GM12878 (cell line): Measurements from ENCODE around the gene SFXN5. TPM values are rescaled to one million over a fixed set of nuclear protein-coding genes. Genes with fewer than 3 reads are reported as not detected.

Experiments used
- ATAC-seq: fragments of 200-7000 bp; cut with Tn5 transposase; 3 replicates; pipeline ENCODE4 v1.9.1; 2020; ENCODE audit warnings: mild to moderate bottlenecking, moderate library complexity
- BruUV-seq: library from RNA; stranded (reverse); fragments of 400-500 nt; replicated peaks from 2 replicates; lab custom pipeline; 2021; lab: Mats Ljungman, UMichigan
- CTCF ChIA-PET: fragments of 300-600 bp; sonication (Branson Sonifier 250); formaldehyde crosslinking; extraction: SDS; loops from one replicate; lab custom pipeline; 2021; ENCODE audit warnings: inconsistent platforms; lab: Yijun Ruan, JAX
- POLR2A ChIA-PET: fragments of 350-600 bp; formaldehyde crosslinking; extraction: SDS; loops from one replicate; lab custom pipeline; 2021; ENCODE audit warnings: inconsistent platforms; lab: Charles Lee
- RAD21 ChIA-PET: fragments of 300-600 bp; sonication (Branson Sonifier 250); formaldehyde crosslinking; loops from one replicate; lab custom pipeline; 2023; ENCODE audit warnings: antibody characterized with exemption; ENCODE audit not compliant: unreplicated experiment; lab: Charles Lee
- SMC1A ChIA-PET: fragments of 300-600 bp; sonication (Branson Sonifier 250); formaldehyde crosslinking; loops from one replicate; lab custom pipeline; 2023; ENCODE audit not compliant: unreplicated experiment, uncharacterized antibody; lab: Charles Lee
- DNase-seq: peaks from one replicate; pipeline ENCODE4 v3.0.0-alpha.2; 2011; ENCODE audit warnings: low read depth, low spot score
- FAIRE-seq: peaks from 3 replicates; lab custom pipeline; 2011; peaks lifted over from hg19 to GRCh38; lab: Jason Lieb, UNC
- H2AFZ ChIP-seq: 2 replicates; pipeline ENCODE4 v1.6.0; 2011; ENCODE audit warnings: low read depth, low read length, control low read depth; ENCODE audit not compliant: control insufficient read depth
- H3K27ac ChIP-seq: 2 replicates; pipeline ENCODE4 v1.5.1; 2011; ENCODE audit warnings: control low read depth; ENCODE audit not compliant: control insufficient read depth, insufficient read depth
- H3K27me3 ChIP-seq, 2 experiments: replicated peaks in 1 of 2; 2 replicates each; pipeline versions ENCODE4 v1.6.0 to v1.6.1; 2011; ENCODE audit warnings: low read length in 1 of 2; ENCODE audit not compliant: control insufficient read depth in 2 of 2, insufficient read depth in 2 of 2
- H3K36me3 ChIP-seq, 2 experiments: 2 replicates each; pipeline ENCODE4 v1.5.1; 2011; ENCODE audit warnings: low read length in 1 of 2; ENCODE audit not compliant: control insufficient read depth in 2 of 2, insufficient read depth in 2 of 2
- H3K4me1 ChIP-seq: 2 replicates; pipeline ENCODE4 v1.6.1; 2011; ENCODE audit warnings: mild to moderate bottlenecking, low read length, moderate library complexity, mixed read lengths; ENCODE audit not compliant: control insufficient read depth, insufficient read depth
- H3K4me2 ChIP-seq: 2 replicates; pipeline ENCODE4 v1.6.0; 2011; ENCODE audit warnings: control low read depth; ENCODE audit not compliant: control insufficient read depth, insufficient read depth
- H3K4me3 ChIP-seq: fragments of 200-600 bp; sonication (generic); 2 replicates; pipeline ENCODE4 v1.5.1; 2016
- H3K79me2 ChIP-seq: 2 replicates; pipeline ENCODE4 v1.6.0; 2011; ENCODE audit warnings: low read length; ENCODE audit not compliant: control insufficient read depth, insufficient read depth
- H3K9ac ChIP-seq: 2 replicates; pipeline ENCODE4 v1.8.0; 2011; ENCODE audit warnings: low read length, control low read depth, mixed read lengths; ENCODE audit not compliant: control insufficient read depth, insufficient read depth
- H3K9me3 ChIP-seq: replicated peaks from 3 replicates; pipeline ENCODE4 v1.5.1; 2011; ENCODE audit warnings: mild to moderate bottlenecking, low read length; ENCODE audit not compliant: control insufficient read depth, insufficient read depth
- H4K20me1 ChIP-seq: 2 replicates; pipeline ENCODE4 v1.6.0; 2011; ENCODE audit not compliant: control insufficient read depth, insufficient read depth
- BHLHE40 ChIP-seq, 2 experiments: fragments of 450-650 bp in 1 of 2; IDR thresholded peaks; 2 replicates each; pipeline ENCODE4 v1.6.1; 2011 to 2017; ENCODE audit warnings: low read depth in 2 of 2, borderline replicate concordance in 1 of 2, improper control_type of control experiment in 1 of 2, low read length in 1 of 2, mild to moderate bottlenecking in 1 of 2
- FOS ChIP-seq: IDR thresholded peaks from 3 replicates; pipeline ENCODE4 v1.6.1; 2011; ENCODE audit warnings: borderline replicate concordance; ENCODE audit not compliant: insufficient read length; ENCODE audit errors: extremely low read depth
- KLF5 ChIP-seq: fragments of 450-650 bp; IDR thresholded peaks from 2 replicates; pipeline ENCODE4 v1.6.1; 2014; ENCODE audit warnings: mild to moderate bottlenecking; ENCODE audit not compliant: partially characterized antibody
- RCOR1 ChIP-seq: conservative IDR thresholded peaks from 2 replicates; pipeline ENCODE4 v1.6.1; 2012; ENCODE audit warnings: low read depth, low read length, improper control_type of control experiment
- SPI1 ChIP-seq: IDR thresholded peaks from 2 replicates; pipeline ENCODE4 v1.6.1; 2011; ENCODE audit warnings: low read depth, mild to moderate bottlenecking, low read length, moderate library complexity, borderline replicate concordance; ENCODE audit not compliant: insufficient read depth
- TCF12 ChIP-seq: IDR thresholded peaks from 2 replicates; pipeline ENCODE4 v1.6.1; 2011; ENCODE audit warnings: low read depth, mild to moderate bottlenecking, low read length
- ZNF217 ChIP-seq: fragments of 450-650 bp; IDR thresholded peaks from 2 replicates; pipeline ENCODE4 v1.6.1; 2017; ENCODE audit warnings: antibody characterized with exemption, mild to moderate bottlenecking
- ZNF274 ChIP-seq: IDR thresholded peaks from one replicate; pipeline ENCODE4 v1.8.0; 2011; ENCODE audit not compliant: insufficient read length, insufficient read depth
- WGBS: methylation state at CpG from one replicate; pipeline ENCODE4 v1.1.6; 2016; ENCODE audit warnings: low lambda C conversion rate; ENCODE audit not compliant: insufficient replicate concordance, insufficient coverage; ENCODE audit errors: missing lambda C conversion rate; 5-methylcytosine and 5-hydroxymethylcytosine counted together
- in situ Hi-C: fragments of 300-500 bp; cut with MboI; formaldehyde crosslinking; loops from 9 replicates; pipeline ENCODE4 v1.14.3; 2018; ENCODE audit warnings: mixed read lengths
- intact Hi-C: fragments of 100-400 bp; cut with micrococcal nuclease; formaldehyde crosslinking; loops from one replicate; pipeline ENCODE4 v1.14.2; 2022; ENCODE audit not compliant: unreplicated experiment
- polyA plus RNA-seq, 11 experiments: library from polyadenylated mRNA; depleted of rRNA in 4 of 11; unstranded in 6 of 11; stranded (reverse) in 5 of 11; fragments of >200 nt; fragmentation: Nextera tagmentation in 4 of 11; fragmentation: Illumina TruSeq in 1 of 11; extraction: Ambion mirVana in 4 of 11; extraction: Trizol in 1 of 11; gene quantifications; 1 replicate in 1 of 11; 2 replicates in 10 of 11; pipeline versions ENCODE4 v1.2.1 to v1.2.3, GENCODE V29; 2011 to 2016; ENCODE audit warnings: inconsistent platforms in 2 of 11, missing spikeins in 2 of 11, low read depth in 1 of 11
- total RNA-seq, 4 experiments: library from RNA; depleted of rRNA in 3 of 4; stranded (reverse); fragments of >200 nt in 3 of 4; fragmentation: Illumina TruSeq in 1 of 4; extraction: Trizol in 1 of 4; gene quantifications; 2 replicates each; pipeline versions ENCODE4 v1.2.1 to v1.2.3, GENCODE V29; 2013 to 2021
- TF ChIP-seq, protein P1 (sequence below): fragments of 450-650 bp; IDR thresholded peaks from 2 replicates; pipeline ENCODE4 v1.6.1; 2017; ENCODE audit warnings: mild to moderate bottlenecking
- TF ChIP-seq, protein P2 (sequence below): fragments of 450-650 bp; IDR thresholded peaks from 2 replicates; pipeline ENCODE4 v1.6.1; 2017; ENCODE audit warnings: borderline replicate concordance
- TF ChIP-seq, protein P3 (sequence below): IDR thresholded peaks from 2 replicates; pipeline ENCODE4 v1.6.1; 2011; ENCODE audit warnings: borderline replicate concordance, low read depth, mild to moderate bottlenecking, moderate library complexity, low read length; ENCODE audit not compliant: insufficient read depth, poor library complexity, severe bottlenecking

SFXN5 gene
- total and polyA plus RNA-seq, 10 of the 15 experiments (the other 5 are each of a cell fraction or from before 2014, with no cell fraction given): 3.3 to 15.9 (median 11.2) TPM

DNA sequence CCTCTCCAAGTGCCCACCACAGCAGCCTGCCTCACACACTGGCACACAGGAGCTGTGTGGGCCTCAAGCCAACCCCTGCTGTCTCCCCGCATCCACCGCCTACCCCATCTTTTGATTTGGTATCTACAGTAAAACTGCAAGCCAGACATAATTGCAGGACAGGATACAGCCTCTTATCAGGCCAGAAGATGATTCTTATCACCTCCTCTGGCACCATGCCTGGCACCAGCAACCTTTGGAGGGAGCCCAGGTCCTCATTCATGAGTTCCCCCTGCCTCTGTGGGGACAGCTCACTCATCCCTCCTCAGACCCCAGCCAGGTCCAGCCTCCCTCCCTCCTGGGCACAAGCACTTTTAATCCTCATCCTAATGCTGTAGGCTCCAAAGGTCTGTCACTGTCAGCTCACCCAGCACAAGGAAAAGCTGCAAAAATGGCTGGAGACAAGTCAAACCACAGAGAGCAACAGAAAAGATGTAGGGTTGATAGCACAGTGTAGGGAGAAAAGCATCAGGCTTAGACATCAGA lies 31.6 kb upstream of the SFXN5 start:
- Histone ChIP-seq H3K4me3 (no peak overlapping the region), H3K9ac (no peak overlapping the region), H3K4me2 (no peak overlapping the region), H3K27me3 (no peaks in the 10 kb centered on the region; a peak in 3 of 4 replicates), H3K4me1 (no peaks in the 10 kb centered on the region), H3K27ac (no peak overlapping the region), H4K20me1 (no peaks in the 10 kb centered on the region), H3K36me3 (no peaks in the 10 kb centered on the region), H2AFZ (no peak overlapping the region), H3K9me3 (no peaks in the 10 kb centered on the region), H3K79me2 (no peaks in the 10 kb centered on the region)
- no peak for ATAC-seq
- FAIRE-seq: no peak
- ChIA-PET RAD21 (no interaction called here), SMC1A (no interaction called here), POLR2A (no interaction called here), CTCF (no interaction called here)
- intact Hi-C loops: no loop called here
- no peak for TF ChIP-seq ZNF274
- TF ChIP-seq FOS: no peak
- TF ChIP-seq KLF5: no peak
- TF ChIP-seq, protein P1, sequence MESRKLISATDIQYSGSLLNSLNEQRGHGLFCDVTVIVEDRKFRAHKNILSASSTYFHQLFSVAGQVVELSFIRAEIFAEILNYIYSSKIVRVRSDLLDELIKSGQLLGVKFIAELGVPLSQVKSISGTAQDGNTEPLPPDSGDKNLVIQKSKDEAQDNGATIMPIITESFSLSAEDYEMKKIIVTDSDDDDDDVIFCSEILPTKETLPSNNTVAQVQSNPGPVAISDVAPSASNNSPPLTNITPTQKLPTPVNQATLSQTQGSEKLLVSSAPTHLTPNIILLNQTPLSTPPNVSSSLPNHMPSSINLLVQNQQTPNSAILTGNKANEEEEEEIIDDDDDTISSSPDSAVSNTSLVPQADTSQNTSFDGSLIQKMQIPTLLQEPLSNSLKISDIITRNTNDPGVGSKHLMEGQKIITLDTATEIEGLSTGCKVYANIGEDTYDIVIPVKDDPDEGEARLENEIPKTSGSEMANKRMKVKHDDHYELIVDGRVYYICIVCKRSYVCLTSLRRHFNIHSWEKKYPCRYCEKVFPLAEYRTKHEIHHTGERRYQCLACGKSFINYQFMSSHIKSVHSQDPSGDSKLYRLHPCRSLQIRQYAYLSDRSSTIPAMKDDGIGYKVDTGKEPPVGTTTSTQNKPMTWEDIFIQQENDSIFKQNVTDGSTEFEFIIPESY: no peak
- TF ChIP-seq BHLHE40 (IDR thresholded peaks at IDR 0.05; ENCODE audit: borderline replicate concordance in 1 of 2, low read depth in 2 of 2, low read length in 1 of 2): no peak
- no peak for TF ChIP-seq TCF12
- TF ChIP-seq, protein P2, sequence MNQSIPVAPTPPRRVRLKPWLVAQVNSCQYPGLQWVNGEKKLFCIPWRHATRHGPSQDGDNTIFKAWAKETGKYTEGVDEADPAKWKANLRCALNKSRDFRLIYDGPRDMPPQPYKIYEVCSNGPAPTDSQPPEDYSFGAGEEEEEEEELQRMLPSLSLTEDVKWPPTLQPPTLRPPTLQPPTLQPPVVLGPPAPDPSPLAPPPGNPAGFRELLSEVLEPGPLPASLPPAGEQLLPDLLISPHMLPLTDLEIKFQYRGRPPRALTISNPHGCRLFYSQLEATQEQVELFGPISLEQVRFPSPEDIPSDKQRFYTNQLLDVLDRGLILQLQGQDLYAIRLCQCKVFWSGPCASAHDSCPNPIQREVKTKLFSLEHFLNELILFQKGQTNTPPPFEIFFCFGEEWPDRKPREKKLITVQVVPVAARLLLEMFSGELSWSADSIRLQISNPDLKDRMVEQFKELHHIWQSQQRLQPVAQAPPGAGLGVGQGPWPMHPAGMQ: no peak
- no peak for TF ChIP-seq ZNF217
- no peak for TF ChIP-seq RCOR1
- TF ChIP-seq, protein P3, sequence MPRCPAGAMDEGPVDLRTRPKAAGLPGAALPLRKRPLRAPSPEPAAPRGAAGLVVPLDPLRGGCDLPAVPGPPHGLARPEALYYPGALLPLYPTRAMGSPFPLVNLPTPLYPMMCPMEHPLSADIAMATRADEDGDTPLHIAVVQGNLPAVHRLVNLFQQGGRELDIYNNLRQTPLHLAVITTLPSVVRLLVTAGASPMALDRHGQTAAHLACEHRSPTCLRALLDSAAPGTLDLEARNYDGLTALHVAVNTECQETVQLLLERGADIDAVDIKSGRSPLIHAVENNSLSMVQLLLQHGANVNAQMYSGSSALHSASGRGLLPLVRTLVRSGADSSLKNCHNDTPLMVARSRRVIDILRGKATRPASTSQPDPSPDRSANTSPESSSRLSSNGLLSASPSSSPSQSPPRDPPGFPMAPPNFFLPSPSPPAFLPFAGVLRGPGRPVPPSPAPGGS: no peak
- TF ChIP-seq SPI1: no peak
- in situ Hi-C loops: no loop called here
- no peak for DNase-seq
- no TSS peak for BruUV-seq
- WGBS: 54% methylated on average over 2 of the region's 2 CpGs
